Esophagus (tissue), 2 donors: Measurements from ENCODE around the gene ARHGDIA. TPM values are rescaled to one million over a fixed set of nuclear protein-coding genes. Genes with fewer than 3 reads are reported as not detected.
A peak's percentile ranks its signal among the peaks of the same experiment; 100 is the strongest.

Experiments used
- H3K27ac ChIP-seq, 2 donors: one replicate each; pipeline ENCODE4 v1.5.1; 2013; ENCODE audit warnings: low read depth in 2 of 2, mild to moderate bottlenecking in 2 of 2, inconsistent platforms in 1 of 2, low read length in 1 of 2, moderate library complexity in 1 of 2
- H3K27me3 ChIP-seq, 2 donors: one replicate each; pipeline ENCODE4 v1.6.1; 2013; ENCODE audit warnings: low read length in 2 of 2, control low read depth in 1 of 2, mild to moderate bottlenecking in 1 of 2; ENCODE audit not compliant: insufficient read depth in 2 of 2, control insufficient read depth in 1 of 2
- H3K36me3 ChIP-seq, 2 donors: one replicate each; pipeline ENCODE4 v1.6.1; 2013; ENCODE audit warnings: low read length in 1 of 2; ENCODE audit not compliant: control insufficient read depth in 2 of 2, insufficient read depth in 2 of 2
- H3K4me1 ChIP-seq, 2 donors: one replicate each; pipeline ENCODE4 v1.6.1; 2013; ENCODE audit warnings: low read length in 1 of 2; ENCODE audit not compliant: control insufficient read depth in 2 of 2, insufficient read depth in 2 of 2
- H3K4me3 ChIP-seq, 2 donors: one replicate each; pipeline ENCODE4 v1.5.1; 2013; ENCODE audit warnings: low read length in 2 of 2, mild to moderate bottlenecking in 2 of 2, low read depth in 1 of 2, moderate library complexity in 1 of 2
- H3K9me3 ChIP-seq, 2 donors: one replicate each; pipeline ENCODE4 v1.6.1; 2013; ENCODE audit warnings: mild to moderate bottlenecking in 2 of 2, low read depth in 1 of 2, low read length in 1 of 2, moderate library complexity in 1 of 2; ENCODE audit not compliant: control insufficient read depth in 2 of 2, insufficient read depth in 1 of 2
- WGBS, 2 donors: extraction: QIAGEN DNeasy Blood & Tissue Kit; methylation state at CpG; one replicate each; pipeline ENCODE4 v1.1.7; 2013; 5-methylcytosine and 5-hydroxymethylcytosine counted together
- polyA plus RNA-seq, 2 donors: library from polyadenylated mRNA; stranded (reverse); fragments of 200-250 nt; gene quantifications; one replicate each; pipeline ENCODE4 v1.2.3, GENCODE V29; 2013
- donor health status: healthy with polysubstance abuse.
- donor health status: Bipolar disorder and iron deficiency.

The ARHGDIA gene
- polyA plus RNA-seq, 2 donors = 201 to 209 TPM

DNA sequence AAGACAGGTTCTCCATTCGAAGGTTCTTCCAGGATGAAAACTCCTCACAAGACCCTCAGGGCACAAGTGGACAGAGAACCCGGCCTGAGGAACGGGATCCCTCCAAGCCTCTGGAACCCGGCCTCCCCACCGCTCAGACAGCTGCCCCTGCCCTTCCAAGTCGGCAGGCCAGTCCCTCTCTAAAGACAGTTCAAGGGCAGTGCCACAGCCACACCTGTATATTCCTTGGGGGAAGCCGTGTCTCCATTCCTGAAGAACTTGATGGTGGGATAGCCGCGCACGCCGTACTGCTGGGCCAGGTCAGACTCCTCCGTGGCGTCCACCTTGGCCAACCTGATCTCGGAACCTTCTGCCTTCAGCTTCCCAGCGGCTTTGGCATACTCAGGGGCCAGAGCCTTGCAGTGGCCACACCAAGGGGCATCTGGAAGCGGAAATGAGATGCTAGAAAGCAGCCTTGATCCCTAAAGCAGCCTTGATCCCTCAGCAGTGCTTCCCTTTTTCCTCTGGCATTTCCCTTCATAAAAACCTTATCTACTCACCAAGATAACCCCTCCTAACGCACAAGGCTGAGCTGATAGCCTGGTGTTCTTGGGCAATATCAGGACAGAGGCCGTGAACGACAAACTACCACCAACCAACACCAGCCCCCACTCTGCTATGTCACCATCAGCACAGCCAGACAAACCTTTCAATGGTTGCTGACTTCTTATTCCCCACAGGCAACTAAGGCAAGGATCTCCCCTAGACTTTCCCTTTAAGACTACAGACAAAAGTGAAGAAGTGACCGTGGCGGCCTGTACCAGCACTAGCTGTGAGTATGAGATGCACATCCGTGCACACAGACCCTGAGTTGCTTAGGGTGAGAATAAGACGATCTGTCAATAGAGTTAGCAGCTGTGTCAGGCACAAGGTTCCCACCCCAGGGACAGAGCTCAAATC, 11.9 kb downstream of the ARHGDIA start:
- peaks cover 3 to 14% of the 10 kb centered on the region in 2 donors for H3K4me1 ChIP-seq
- H3K36me3 ChIP-seq = peaks cover 0 to 25% of the 10 kb centered on the region in 2 donors
- peak overlapping the region; percentile 95 to 97 for H3K27ac ChIP-seq
- 43 to 50% methylated on average over 23 of the region's 23 CpGs for WGBS, 2 donors
- no peaks in the 10 kb centered on the region for H3K9me3 ChIP-seq
- H3K27me3 ChIP-seq = no peaks in the 10 kb centered on the region
- peak overlapping the region; percentile 65 to 95 for H3K4me3 ChIP-seq

DNA sequence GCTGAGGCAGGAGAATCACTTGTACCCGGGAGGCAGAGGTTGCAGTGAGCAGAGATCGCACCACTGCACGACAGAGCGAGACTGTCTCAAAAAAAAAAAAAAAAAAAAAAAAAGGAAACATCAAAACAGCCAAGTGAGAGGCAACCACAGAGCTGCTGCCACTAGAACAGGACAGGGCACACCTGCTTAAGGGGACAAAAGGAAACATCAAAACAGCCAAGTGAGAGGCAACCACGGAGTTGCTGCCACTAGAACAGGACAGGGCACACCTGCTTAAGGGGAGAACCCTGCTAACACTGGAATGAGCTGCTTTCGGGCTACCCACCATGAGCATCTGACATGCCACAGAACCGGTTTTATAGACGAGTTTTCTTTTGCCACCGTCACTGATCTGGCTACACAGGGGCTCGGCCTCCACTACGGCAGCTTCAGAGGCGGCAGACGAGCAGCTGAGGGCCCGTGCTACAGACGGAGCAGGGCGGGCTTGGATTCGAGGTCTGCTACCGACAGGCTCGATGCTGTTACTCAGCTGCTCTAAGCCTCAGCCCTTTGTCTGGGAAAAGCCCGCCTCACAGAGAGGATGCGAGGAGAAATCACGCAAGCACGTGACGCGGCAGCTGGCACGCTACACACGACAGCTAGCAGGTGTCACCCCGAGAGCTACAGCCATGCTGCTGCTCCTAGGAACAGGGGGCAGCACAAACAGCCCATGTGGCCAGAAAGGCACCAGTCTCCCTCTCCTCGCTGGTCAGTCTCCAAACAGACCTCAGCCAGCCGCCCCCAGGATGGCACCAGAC, 12.8 kb downstream of the ARHGDIA start:
- Histone ChIP-seq H3K27ac (peak overlapping the region; percentile 2 to 95), H3K9me3 (no peaks in the 10 kb centered on the region), H3K36me3 (peaks cover 5 to 32% of the 10 kb centered on the region in 2 donors), H3K4me1 (peaks cover 3 to 16% of the 10 kb centered on the region in 2 donors), H3K27me3 (no peaks in the 10 kb centered on the region), H3K4me3 (peak overlapping the region; percentile 65 to 95)
- 56 to 69% methylated on average over 30 of the region's 30 CpGs for WGBS, 2 donors

DNA sequence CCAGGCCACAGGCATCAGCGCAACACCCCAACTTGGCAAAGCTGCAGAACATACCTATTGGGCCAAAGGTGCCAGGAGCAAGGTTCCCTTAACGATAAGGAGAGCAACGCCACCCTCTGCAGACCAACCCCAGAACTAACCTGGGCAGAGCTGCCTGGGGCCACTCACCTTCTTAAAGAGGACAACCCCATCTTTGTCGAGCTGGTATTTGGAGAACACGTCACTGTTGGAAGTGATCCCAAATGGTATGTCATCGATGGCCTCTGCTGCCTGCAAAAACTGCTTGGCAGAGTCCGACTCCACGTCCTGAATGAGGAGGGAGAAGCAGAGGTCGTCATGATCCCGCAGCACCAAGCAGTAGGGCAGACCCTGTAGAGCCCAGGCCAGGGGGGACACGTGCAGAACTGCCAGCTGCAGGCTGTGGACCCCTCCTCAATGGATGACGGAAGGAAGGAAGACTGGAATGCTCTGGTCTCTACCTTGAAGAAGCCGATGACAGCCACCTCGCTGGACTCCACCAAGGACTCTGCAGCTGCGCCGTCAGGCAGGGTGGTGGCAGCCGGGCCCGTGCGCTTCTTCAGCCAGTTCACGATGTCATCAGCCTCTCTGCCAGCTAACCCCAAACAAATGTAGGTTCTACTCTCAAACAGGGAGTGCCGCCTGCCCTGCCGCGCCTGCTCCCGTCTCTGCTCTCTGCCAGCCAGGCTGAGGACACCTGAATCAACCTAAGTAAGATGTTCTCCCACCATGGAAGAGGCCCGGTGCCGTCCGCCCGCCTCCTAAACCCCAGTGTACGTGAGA, 16.0 kb downstream of the ARHGDIA start:
- WGBS, 2 donors = 48 to 55% methylated on average over 29 of the region's 29 CpGs
- no peaks in the 10 kb centered on the region for H3K9me3 ChIP-seq
- H3K4me3 ChIP-seq = no peak overlapping the region
- H3K36me3 ChIP-seq = peaks cover 9 to 43% of the 10 kb centered on the region in 2 donors
- H3K4me1 ChIP-seq = peaks cover 3 to 16% of the 10 kb centered on the region in 2 donors
- H3K27ac ChIP-seq = peak overlapping the region; percentile 69 to 93
- no peaks in the 10 kb centered on the region for H3K27me3 ChIP-seq

DNA sequence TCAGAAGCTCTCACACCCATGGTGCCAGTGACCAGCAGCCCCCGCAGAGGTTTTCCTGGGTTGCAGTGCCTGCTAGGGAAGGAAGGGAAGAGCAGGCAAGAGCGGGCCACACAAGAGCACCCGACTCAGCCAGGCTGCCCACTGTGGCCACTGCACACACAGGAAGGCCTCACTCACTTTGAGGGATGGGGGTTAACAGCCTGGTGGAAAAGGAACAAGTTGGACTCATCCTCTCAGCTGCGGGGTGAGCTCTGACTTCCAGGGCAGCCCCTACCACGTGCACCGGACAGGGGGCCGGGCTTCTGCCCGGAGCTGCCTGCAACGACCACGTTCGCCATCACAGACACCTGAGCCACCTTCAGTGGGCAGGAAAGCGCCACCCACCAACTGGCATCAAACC, 18.9 kb downstream of the ARHGDIA start:
- peaks cover 0 to 3% of the 10 kb centered on the region in 2 donors for H3K4me1 ChIP-seq
- 88 to 92% methylated on average over 12 of the region's 12 CpGs for WGBS, 2 donors
- peaks cover 9 to 34% of the 10 kb centered on the region in 2 donors for H3K36me3 ChIP-seq
- no peak overlapping the region for H3K27ac ChIP-seq
- no peaks in the 10 kb centered on the region for H3K27me3 ChIP-seq
- no peak overlapping the region for H3K4me3 ChIP-seq
- H3K9me3 ChIP-seq = no peaks in the 10 kb centered on the region

DNA sequence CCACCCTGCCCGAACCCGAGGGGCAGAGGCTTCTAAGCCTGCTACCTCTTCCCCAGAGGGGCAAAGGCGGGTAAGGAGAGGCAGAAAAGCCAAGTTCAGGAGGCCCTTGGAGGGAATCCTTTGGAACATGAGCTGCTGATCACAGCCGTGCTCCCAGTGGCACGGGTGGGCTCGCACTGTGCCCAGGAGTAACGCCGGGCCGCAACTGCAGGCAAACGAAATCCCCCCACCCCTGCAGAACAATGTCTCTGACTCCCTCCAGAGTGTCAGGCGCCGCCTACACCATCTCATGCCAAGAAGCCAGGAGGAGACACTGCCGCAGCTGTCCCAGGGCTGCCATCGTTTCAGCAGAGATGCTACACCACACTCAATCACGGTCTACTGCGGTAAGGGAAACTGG, 19.7 kb downstream of the ARHGDIA start:
- Histone ChIP-seq H3K27ac (no peak overlapping the region), H3K27me3 (no peaks in the 10 kb centered on the region), H3K36me3 (peaks cover 9 to 42% of the 10 kb centered on the region in 2 donors), H3K4me3 (no peak overlapping the region), H3K9me3 (no peaks in the 10 kb centered on the region), H3K4me1 (peaks cover 0 to 6% of the 10 kb centered on the region in 2 donors)
- WGBS, 2 donors = 93% methylated on average over 16 of the region's 16 CpGs

DNA sequence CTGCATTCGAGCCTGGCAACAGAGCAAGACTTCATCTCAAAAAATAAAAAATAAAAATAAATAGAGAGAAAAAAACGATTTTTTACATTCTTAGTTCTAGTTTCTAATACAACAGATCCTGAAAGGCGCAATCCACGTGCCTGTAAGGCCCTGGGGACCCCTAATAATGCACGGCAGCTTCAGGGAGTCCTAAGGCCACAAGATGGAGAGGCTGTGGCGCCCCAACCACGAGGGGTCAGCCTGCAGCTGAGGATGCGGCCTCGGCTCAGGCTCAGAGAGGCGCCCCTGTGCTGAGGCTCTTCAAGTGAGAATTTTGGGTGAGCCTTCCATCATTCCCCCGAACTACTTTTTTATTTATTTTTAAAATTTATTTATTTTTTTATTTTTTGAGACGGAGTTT, 21.7 kb downstream of the ARHGDIA start:
- Histone ChIP-seq H3K27ac (no peak overlapping the region), H3K4me1 (peaks cover 0 to 7% of the 10 kb centered on the region in 2 donors), H3K4me3 (no peak overlapping the region), H3K9me3 (no peaks in the 10 kb centered on the region), H3K36me3 (peaks cover 25 to 57% of the 10 kb centered on the region in 2 donors), H3K27me3 (no peaks in the 10 kb centered on the region)
- WGBS, 2 donors = 94% methylated on average over 12 of the region's 12 CpGs

DNA sequence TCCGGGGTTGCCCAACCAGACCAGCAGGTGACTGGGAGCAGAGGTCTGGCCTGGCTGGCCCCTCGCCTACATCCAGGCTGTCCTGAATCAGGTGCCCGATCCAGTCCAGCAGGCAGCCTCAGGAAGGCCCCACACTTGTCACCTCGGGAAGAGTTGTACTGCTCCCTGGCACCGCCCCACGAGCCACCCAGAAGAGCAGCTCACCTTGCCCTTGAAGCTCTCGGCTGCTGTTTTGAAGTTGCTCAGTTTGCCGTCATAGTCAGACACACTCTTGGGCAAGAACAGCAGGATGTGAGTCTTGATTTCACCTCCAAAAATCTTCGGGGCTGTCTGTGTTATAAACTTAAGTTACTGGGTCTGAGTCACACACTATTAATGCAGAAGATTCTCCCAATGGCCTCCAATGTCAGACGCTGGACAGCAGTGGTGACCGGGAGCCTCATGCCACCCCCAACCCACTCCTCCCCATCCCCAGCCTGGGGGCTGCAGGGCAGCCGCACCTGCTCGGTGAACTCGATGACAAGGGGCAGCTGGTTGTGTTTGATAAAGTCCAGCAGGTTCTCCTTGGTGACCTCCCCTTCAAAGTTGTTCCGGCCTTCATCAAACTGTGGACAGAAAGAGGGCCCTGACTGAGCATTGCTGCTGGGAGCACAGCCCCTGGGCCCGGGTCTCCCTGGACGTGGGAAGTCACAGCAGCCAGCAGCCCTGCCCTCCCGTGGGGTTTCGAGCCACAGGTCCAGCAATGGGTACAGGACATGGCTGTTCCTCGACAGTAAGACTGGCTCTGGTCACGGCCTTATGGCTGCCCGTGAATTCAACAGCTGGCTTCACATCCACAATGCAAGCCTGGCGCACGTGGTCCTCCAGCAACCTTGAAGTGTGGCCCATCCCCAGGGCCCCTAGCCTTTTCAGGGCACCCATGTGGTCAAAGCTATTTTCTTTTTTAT, 24.1 kb downstream of the ARHGDIA start:
- Histone ChIP-seq H3K36me3 (peaks cover 27 to 61% of the 10 kb centered on the region in 2 donors), H3K4me1 (peaks cover 0 to 4% of the 10 kb centered on the region in 2 donors), H3K27ac (peak overlapping the region; percentile 28 to 47), H3K4me3 (no peak overlapping the region), H3K27me3 (no peaks in the 10 kb centered on the region), H3K9me3 (no peaks in the 10 kb centered on the region)
- 83 to 84% methylated on average over 24 of the region's 24 CpGs for WGBS, 2 donors

DNA sequence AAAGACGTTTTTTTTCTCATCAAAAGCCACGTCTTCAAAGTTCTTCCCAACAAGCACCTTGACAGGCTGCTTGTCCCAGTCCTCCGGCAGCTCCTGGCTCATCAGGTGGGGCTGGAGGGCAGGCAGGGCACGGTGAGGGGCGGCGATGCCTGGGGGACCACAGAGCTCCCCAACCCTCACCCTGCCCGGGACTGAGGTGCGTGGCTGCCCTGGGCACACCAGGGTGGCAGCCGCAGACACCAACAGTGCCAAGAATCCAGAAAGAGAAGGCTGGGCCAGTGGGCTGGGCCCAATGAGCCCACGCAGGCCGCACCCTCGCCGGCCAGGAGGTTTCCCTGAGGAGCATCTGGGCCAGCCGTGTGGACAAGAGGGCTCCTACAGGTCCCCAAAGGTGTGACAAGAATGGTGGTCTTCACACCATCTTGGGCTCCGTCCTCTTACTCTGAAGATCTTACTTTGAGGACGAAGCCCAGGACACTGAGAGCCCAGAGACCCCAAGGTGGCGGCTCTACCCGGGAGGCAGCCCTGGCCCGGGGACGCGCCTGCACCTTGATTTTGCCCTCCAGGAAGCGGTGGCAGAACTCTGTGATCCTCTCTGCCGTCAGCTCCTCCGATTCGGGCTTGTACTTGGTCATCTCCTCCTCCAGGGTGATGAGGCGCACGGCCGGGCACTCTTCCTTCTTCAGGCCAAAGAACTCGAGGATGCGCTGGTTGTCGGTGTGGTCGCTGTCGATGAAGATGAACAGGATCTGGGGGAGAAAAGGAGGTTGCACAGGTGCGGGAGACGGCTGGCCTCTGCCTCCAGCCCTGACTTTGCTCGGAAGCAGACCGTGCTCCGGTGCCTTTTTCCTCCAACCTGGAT, 25.0 kb downstream of the ARHGDIA start:
- peaks cover 27 to 53% of the 10 kb centered on the region in 2 donors for H3K36me3 ChIP-seq
- WGBS, 2 donors = 88 to 91% methylated on average over 30 to 38 of the region's 38 CpGs
- H3K27ac ChIP-seq = peak overlapping the region in 1 of 2 donors; percentile 48
- no peaks in the 10 kb centered on the region for H3K27me3 ChIP-seq
- H3K4me1 ChIP-seq = peaks cover 0 to 10% of the 10 kb centered on the region in 2 donors
- H3K4me3 ChIP-seq = no peak overlapping the region
- no peaks in the 10 kb centered on the region for H3K9me3 ChIP-seq
